Astrocyte (in vitro differentiated cells and primary cell): ENCODE measurements around the gene SGK1. TPM values are rescaled to one million over a fixed set of nuclear protein-coding genes. Genes with fewer than 3 reads are reported as not detected.

ENCODE experiments used
- DNase-seq: peaks from one replicate; pipeline ENCODE4 v3.0.0-alpha.2; 2010; ENCODE audit warnings: low read depth
- FAIRE-seq: peaks from 2 replicates; lab custom pipeline; 2011; peaks lifted over from hg19 to GRCh38; lab: Jason Lieb, UNC
- H2AFZ ChIP-seq: 2 replicates; pipeline ENCODE4 v1.6.0; 2012; ENCODE audit warnings: low read depth, low read length, inconsistent platforms
- H3K27ac ChIP-seq: 2 replicates; pipeline ENCODE4 v1.5.1; 2011; ENCODE audit warnings: low read depth, low read length, inconsistent platforms
- H3K27me3 ChIP-seq: 2 replicates; pipeline ENCODE4 v1.6.0; 2011; ENCODE audit warnings: low read length, inconsistent platforms; ENCODE audit not compliant: insufficient read depth
- H3K36me3 ChIP-seq: 2 replicates; pipeline ENCODE4 v1.5.1; 2011; ENCODE audit warnings: low read length, inconsistent platforms; ENCODE audit not compliant: insufficient read depth
- H3K4me1 ChIP-seq: 2 replicates; pipeline ENCODE4 v1.5.1; 2011; ENCODE audit warnings: low read length, inconsistent platforms; ENCODE audit not compliant: insufficient read depth
- H3K4me2 ChIP-seq: 2 replicates; pipeline ENCODE4 v1.6.0; 2012; ENCODE audit warnings: low read length, inconsistent platforms
- H3K4me3 ChIP-seq: 2 replicates; pipeline ENCODE4 v1.5.1; 2011; ENCODE audit warnings: low read depth, mild to moderate bottlenecking, low read length, inconsistent platforms; ENCODE audit not compliant: insufficient read depth
- H3K79me2 ChIP-seq: 2 replicates; pipeline ENCODE4 v1.6.0; 2012; ENCODE audit warnings: mild to moderate bottlenecking, low read length, inconsistent platforms; ENCODE audit not compliant: insufficient read depth
- H3K9ac ChIP-seq: 2 replicates; pipeline ENCODE4 v1.6.0; 2012; ENCODE audit warnings: mild to moderate bottlenecking, low read length, inconsistent platforms
- H3K9me3 ChIP-seq: 2 replicates; pipeline ENCODE4 v1.5.1; 2012; ENCODE audit warnings: low read depth, mild to moderate bottlenecking, low read length, inconsistent platforms; ENCODE audit not compliant: insufficient read depth
- H4K20me1 ChIP-seq: 2 replicates; pipeline ENCODE4 v1.6.0; 2012; ENCODE audit warnings: low read length, inconsistent platforms; ENCODE audit not compliant: insufficient read depth
- H3K27ac Mint-ChIP-seq: one replicate; pipeline ENCODE4 v1.8.0; 2021; ENCODE audit warnings: mild to moderate bottlenecking, mixed read lengths; ENCODE audit not compliant: unreplicated experiment
- H3K27me3 Mint-ChIP-seq: one replicate; pipeline ENCODE4 v1.8.0; 2021; ENCODE audit warnings: low read depth, mixed read lengths; ENCODE audit not compliant: unreplicated experiment
- H3K36me3 Mint-ChIP-seq: one replicate; pipeline ENCODE4 v1.8.0; 2021; ENCODE audit warnings: low read depth, mixed read lengths; ENCODE audit not compliant: unreplicated experiment
- H3K4me1 Mint-ChIP-seq: one replicate; pipeline ENCODE4 v1.8.0; 2021; ENCODE audit warnings: low read depth, mixed read lengths; ENCODE audit not compliant: unreplicated experiment
- H3K4me3 Mint-ChIP-seq: one replicate; pipeline ENCODE4 v1.8.0; 2021; ENCODE audit warnings: mild to moderate bottlenecking, moderate library complexity, mixed read lengths; ENCODE audit not compliant: unreplicated experiment
- H3K9me3 Mint-ChIP-seq: one replicate; pipeline ENCODE4 v1.8.0; 2021; ENCODE audit warnings: mild to moderate bottlenecking, mixed read lengths; ENCODE audit not compliant: unreplicated experiment
- CTCF ChIP-seq: IDR thresholded peaks from 2 replicates; pipeline ENCODE4 v1.5.1; 2011; ENCODE audit warnings: low read depth, mild to moderate bottlenecking, inconsistent platforms, low read length, moderate library complexity; ENCODE audit not compliant: insufficient read depth
- EZH2 ChIP-seq: IDR thresholded peaks from 2 replicates; pipeline ENCODE4 v1.6.1; 2012; ENCODE audit warnings: mild to moderate bottlenecking, low read length, inconsistent platforms; ENCODE audit not compliant: insufficient read depth
- total RNA-seq: library from RNA; stranded (reverse); gene quantifications from 2 replicates; pipeline ENCODE4 v1.2.1, GENCODE V29; 2021

The SGK1 gene
- total RNA-seq, 1 donor from 2014 or later: 117 TPM

GRCh38 chr6:134145786-134146185 is 172.1 kb downstream of the SGK1 start:
- Histone ChIP-seq H3K36me3 (no peaks in the 10 kb centered on the region), H2AFZ (no peak overlapping the region), H3K9me3 (no peaks in the 10 kb centered on the region), H3K79me2 (no peaks in the 10 kb centered on the region), H3K4me2 (peak overlapping the region; percentile 40), H3K9ac (no peak overlapping the region), H3K4me1 (no peaks in the 10 kb centered on the region), H3K27me3 (no peaks in the 10 kb centered on the region), H3K27ac (no peak overlapping the region), H3K4me3 (no peak overlapping the region), H4K20me1 (no peaks in the 10 kb centered on the region)
- H3K9me3 Mint-ChIP-seq: no peaks in the 10 kb centered on the region
- H3K4me1 Mint-ChIP-seq: no peaks in the 10 kb centered on the region
- no peak overlapping the region for H3K4me3 Mint-ChIP-seq
- peaks cover 2% of the 10 kb centered on the region for H3K36me3 Mint-ChIP-seq
- DNase-seq: peak; percentile 48
- FAIRE-seq: no peak
- peaks cover 2% of the 10 kb centered on the region for H3K27me3 Mint-ChIP-seq
- no peak overlapping the region for H3K27ac Mint-ChIP-seq
- TF ChIP-seq CTCF (no peak), EZH2 (no peak)

GRCh38 chr6:134138226-134138975 is 179.5 kb downstream of the SGK1 start:
- Mint-ChIP-seq H3K27ac (no peak overlapping the region), H3K4me1 (no peaks in the 10 kb centered on the region), H3K27me3 (no peaks in the 10 kb centered on the region), H3K4me3 (no peak overlapping the region), H3K9me3 (no peaks in the 10 kb centered on the region), H3K36me3 (no peaks in the 10 kb centered on the region)
- no peaks in the 10 kb centered on the region for H3K36me3 ChIP-seq
- peak; percentile 6 for DNase-seq
- no peak overlapping the region for H2AFZ ChIP-seq
- no peak overlapping the region for H3K9ac ChIP-seq
- no peak overlapping the region for H3K4me3 ChIP-seq
- H4K20me1 ChIP-seq: no peaks in the 10 kb centered on the region
- H3K79me2 ChIP-seq: no peaks in the 10 kb centered on the region
- FAIRE-seq: no peak
- no peaks in the 10 kb centered on the region for H3K27me3 ChIP-seq
- H3K4me2 ChIP-seq: no peak overlapping the region
- H3K27ac ChIP-seq: no peak overlapping the region
- TF ChIP-seq CTCF: no peak
- no peak for TF ChIP-seq EZH2
- H3K4me1 ChIP-seq: no peaks in the 10 kb centered on the region
- H3K9me3 ChIP-seq: no peaks in the 10 kb centered on the region

- H3K36me3 Mint-ChIP-seq: no peaks in the 10 kb centered on the region
- Histone ChIP-seq H3K9me3 (no peaks in the 10 kb centered on the region), H3K4me2 (no peak overlapping the region), H3K4me1 (no peaks in the 10 kb centered on the region), H3K27me3 (no peaks in the 10 kb centered on the region), H3K4me3 (no peak overlapping the region), H3K9ac (no peak overlapping the region), H2AFZ (no peak overlapping the region), H3K27ac (no peak overlapping the region), H4K20me1 (no peaks in the 10 kb centered on the region), H3K79me2 (no peaks in the 10 kb centered on the region), H3K36me3 (no peaks in the 10 kb centered on the region)
- H3K27ac Mint-ChIP-seq: no peak overlapping the region
- no peaks in the 10 kb centered on the region for H3K27me3 Mint-ChIP-seq
- DNase-seq (no peak), FAIRE-seq (no peak)
- no peak overlapping the region for H3K4me3 Mint-ChIP-seq
- TF ChIP-seq EZH2 (no peak), CTCF (no peak)
- peaks cover 9% of the 10 kb centered on the region for H3K4me1 Mint-ChIP-seq
- H3K9me3 Mint-ChIP-seq: no peaks in the 10 kb centered on the region
These were observed 183.3 kb downstream of the SGK1 start for GRCh38 chr6:134134654-134135053.
